MM.1S (cell line): ENCODE results near the gene HAUS7.

ENCODE experiments used
- EZH2 ChIP-seq: fragments of 300-600 bp; sonication (generic); optimal IDR thresholded peaks from 2 replicates; pipeline ENCODE3; 2017; ENCODE audit warnings: low read depth, mild to moderate bottlenecking, antibody characterized with exemption, low read length, mixed read lengths
- EZH2phosphoT487 ChIP-seq: fragments of 300-600 bp; sonication (generic); IDR thresholded peaks from 2 replicates; pipeline ENCODE4 v1.6.1; 2018; ENCODE audit warnings: antibody characterized with exemption, low read length
- TF ChIP-seq, protein P1 (sequence below): fragments of 300-600 bp; sonication (generic); IDR thresholded peaks from 2 replicates; pipeline ENCODE4 v1.5.1; 2016; ENCODE audit warnings: antibody characterized with exemption, low read length, mixed read lengths

DNA sequence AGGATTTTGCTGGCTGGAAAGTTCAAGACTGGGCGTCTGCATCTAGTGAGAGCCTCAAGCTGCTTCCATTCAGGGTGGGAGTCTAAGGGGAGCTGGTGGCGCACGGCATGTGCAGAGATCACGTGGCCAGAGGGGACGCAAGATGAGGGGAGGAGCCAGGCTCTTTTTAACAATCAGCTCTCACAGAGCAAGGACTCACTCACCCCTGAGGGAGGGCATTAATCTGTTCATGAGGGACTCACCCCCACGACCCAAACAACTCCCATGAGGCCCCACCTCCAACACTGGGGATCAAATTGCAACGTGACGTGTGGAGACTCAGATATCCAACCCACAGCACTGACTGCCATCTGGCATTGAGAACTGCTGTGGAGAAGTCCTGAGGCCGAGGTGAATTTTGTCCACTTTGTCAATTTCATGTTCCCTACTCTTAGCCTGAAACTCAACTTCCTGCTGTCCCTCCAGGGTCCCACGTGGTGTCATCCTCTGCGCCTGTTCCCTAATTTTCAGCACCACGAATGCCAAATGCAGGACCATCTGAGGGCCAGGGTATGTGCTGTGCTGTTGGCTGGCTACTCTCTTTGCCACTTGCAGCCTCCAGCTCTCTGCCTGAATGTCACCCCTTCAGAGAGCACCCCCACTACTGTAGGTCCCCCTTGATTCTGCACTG lies 53.5 kb downstream of the HAUS7 start:
- TF ChIP-seq EZH2phosphoT487 (no peak), EZH2 (no peak)
- TF ChIP-seq, protein P1, sequence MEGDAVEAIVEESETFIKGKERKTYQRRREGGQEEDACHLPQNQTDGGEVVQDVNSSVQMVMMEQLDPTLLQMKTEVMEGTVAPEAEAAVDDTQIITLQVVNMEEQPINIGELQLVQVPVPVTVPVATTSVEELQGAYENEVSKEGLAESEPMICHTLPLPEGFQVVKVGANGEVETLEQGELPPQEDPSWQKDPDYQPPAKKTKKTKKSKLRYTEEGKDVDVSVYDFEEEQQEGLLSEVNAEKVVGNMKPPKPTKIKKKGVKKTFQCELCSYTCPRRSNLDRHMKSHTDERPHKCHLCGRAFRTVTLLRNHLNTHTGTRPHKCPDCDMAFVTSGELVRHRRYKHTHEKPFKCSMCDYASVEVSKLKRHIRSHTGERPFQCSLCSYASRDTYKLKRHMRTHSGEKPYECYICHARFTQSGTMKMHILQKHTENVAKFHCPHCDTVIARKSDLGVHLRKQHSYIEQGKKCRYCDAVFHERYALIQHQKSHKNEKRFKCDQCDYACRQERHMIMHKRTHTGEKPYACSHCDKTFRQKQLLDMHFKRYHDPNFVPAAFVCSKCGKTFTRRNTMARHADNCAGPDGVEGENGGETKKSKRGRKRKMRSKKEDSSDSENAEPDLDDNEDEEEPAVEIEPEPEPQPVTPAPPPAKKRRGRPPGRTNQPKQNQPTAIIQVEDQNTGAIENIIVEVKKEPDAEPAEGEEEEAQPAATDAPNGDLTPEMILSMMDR, result no peak
